ENCODE measurements around the gene XKR7. TPM values are rescaled to one million over a fixed set of nuclear protein-coding genes. Genes with fewer than 3 reads are reported as not detected.

The XKR7 gene
- total RNA-seq, 1 donor: under 0.01 TPM

DNA sequence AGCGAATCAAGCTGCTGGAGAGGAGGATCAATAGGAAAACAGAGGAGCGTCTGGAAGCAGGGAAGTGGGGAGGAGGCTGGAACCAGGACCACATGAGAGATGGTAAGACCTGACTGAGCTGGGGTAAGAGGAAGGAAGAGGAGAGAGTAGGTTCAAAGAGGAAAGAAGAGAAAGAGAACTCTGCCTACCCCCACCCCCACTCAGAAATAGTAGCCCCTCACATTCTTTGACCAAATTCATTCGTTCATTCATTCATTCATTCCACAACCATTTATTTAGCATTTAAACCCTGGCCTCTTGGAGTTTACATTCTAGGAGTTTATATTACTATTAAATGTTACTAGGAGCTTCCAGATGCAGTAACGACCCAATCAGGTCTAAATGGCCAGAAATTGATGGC, 68.3 kb downstream of the XKR7 start:
- Histone ChIP-seq H3K36me3 (ENCODE audit: insufficient read depth, low read length) (no peaks in the 10 kb centered on the region), H3K4me2 (ENCODE audit: insufficient read depth, low read length) (no peak overlapping the region), H3K27ac (ENCODE audit: low read depth, low read length) (no peak overlapping the region), H3K4me1 (ENCODE audit: insufficient read depth, low read length) (peaks cover 2% of the 10 kb centered on the region), H4K20me1 (ENCODE audit: insufficient read depth, low read length) (no peaks in the 10 kb centered on the region), H2AFZ (ENCODE audit: low read length) (no peak overlapping the region), H3K4me3 (ENCODE audit: insufficient read depth, low read length) (no peak overlapping the region), H3K79me2 (ENCODE audit: insufficient read depth, low read length) (no peaks in the 10 kb centered on the region), H3K9me3 (ENCODE audit: low read depth, low read length) (no peaks in the 10 kb centered on the region), H3K27me3 (ENCODE audit: insufficient read depth, low read length) (peaks cover 40% of the 10 kb centered on the region)
- TF ChIP-seq, protein P1, sequence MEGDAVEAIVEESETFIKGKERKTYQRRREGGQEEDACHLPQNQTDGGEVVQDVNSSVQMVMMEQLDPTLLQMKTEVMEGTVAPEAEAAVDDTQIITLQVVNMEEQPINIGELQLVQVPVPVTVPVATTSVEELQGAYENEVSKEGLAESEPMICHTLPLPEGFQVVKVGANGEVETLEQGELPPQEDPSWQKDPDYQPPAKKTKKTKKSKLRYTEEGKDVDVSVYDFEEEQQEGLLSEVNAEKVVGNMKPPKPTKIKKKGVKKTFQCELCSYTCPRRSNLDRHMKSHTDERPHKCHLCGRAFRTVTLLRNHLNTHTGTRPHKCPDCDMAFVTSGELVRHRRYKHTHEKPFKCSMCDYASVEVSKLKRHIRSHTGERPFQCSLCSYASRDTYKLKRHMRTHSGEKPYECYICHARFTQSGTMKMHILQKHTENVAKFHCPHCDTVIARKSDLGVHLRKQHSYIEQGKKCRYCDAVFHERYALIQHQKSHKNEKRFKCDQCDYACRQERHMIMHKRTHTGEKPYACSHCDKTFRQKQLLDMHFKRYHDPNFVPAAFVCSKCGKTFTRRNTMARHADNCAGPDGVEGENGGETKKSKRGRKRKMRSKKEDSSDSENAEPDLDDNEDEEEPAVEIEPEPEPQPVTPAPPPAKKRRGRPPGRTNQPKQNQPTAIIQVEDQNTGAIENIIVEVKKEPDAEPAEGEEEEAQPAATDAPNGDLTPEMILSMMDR (IDR thresholded peaks at IDR 0.05; ENCODE audit: extremely low read depth, low read depth, low read length): no peak
- peak; percentile 22 for DNase-seq (ENCODE audit: insufficient read length, low spot score, missing footprints)

DNA sequence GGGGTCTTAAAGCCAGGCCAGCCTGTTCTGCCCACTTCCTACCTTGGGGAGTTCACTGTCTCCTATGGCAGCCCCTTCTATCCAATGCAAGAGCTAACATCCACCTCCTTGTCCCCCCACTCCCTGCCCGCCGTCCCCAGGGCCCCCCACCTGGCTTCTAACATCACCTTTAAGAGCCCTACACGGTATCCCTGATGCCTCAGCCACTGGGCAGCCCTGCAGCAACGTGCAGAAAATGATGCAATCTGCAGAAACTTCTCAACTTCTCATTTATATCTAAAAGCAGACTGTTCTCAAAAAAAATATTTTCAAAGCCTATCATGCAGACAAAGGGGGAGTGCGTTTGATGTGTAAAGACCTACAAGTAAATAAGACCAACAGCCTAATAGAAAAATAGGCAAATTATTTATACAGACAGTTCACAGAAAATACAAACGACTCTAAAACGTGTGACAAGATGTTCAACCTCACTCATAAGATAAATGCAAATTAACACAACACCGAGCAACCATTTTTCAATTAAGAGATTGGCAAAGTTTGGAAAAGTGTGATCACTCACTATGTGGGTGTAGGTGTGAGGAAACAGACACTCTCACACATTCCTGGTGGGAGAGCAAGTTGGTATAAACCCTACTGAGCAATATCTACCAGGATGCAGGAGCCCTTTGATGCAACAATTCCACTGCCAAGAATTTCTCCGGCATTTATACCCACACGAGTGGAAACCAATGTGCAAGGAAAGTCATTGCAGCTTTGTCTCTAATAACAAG, 69.0 kb downstream of the XKR7 start:
- Histone ChIP-seq H3K27ac (ENCODE audit: low read depth, low read length) (no peak overlapping the region), H3K4me3 (ENCODE audit: insufficient read depth, low read length) (no peak overlapping the region)

DNA sequence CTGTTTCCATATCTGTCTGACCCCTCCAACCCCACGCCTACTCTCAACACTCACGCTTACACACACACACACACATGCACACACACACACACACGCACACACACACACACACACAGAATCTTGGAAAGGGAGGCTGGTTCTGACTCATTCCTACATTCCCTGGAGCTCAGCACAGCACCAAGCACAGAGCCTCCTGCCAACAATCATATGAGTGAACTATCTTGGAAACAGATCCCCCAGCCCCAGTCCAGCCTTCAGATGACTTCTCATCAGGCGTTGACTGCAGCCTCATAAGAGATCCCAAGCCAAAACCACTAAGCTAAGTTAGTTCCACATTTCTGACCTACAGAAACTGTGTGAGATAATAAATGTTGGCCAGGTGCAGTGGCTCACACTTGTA, 70.0 kb downstream of the XKR7 start:
- H4K20me1 ChIP-seq (ENCODE audit: insufficient read depth, low read length): no peaks in the 10 kb centered on the region
- no peak for DNase-seq (ENCODE audit: insufficient read length, low spot score, missing footprints)
- H3K79me2 ChIP-seq (ENCODE audit: insufficient read depth, low read length): no peaks in the 10 kb centered on the region
- H3K4me2 ChIP-seq (ENCODE audit: insufficient read depth, low read length): no peak overlapping the region
- no peaks in the 10 kb centered on the region for H3K36me3 ChIP-seq (ENCODE audit: insufficient read depth, low read length)
- no peaks in the 10 kb centered on the region for H3K4me1 ChIP-seq (ENCODE audit: insufficient read depth, low read length)
- H3K9me3 ChIP-seq (ENCODE audit: low read depth, low read length): no peaks in the 10 kb centered on the region
- H3K27ac ChIP-seq (ENCODE audit: low read depth, low read length): no peak overlapping the region
- H3K4me3 ChIP-seq (ENCODE audit: insufficient read depth, low read length): no peak overlapping the region
- no peak overlapping the region for H2AFZ ChIP-seq (ENCODE audit: low read length)
- peaks cover 44% of the 10 kb centered on the region for H3K27me3 ChIP-seq (ENCODE audit: insufficient read depth, low read length)
- TF ChIP-seq, protein P1 (IDR thresholded peaks at IDR 0.05; ENCODE audit: extremely low read depth, low read depth, low read length): no peak

More for the DNA sequence above, 69.0 kb downstream of the XKR7 start:
- no peaks in the 10 kb centered on the region for H3K4me1 ChIP-seq (ENCODE audit: insufficient read depth, low read length)
- DNase-seq (ENCODE audit: insufficient read length, low spot score, missing footprints): peak; percentile 42
- no peak overlapping the region for H2AFZ ChIP-seq (ENCODE audit: low read length)
- H3K4me2 ChIP-seq (ENCODE audit: insufficient read depth, low read length): no peak overlapping the region
- H4K20me1 ChIP-seq (ENCODE audit: insufficient read depth, low read length): no peaks in the 10 kb centered on the region
- TF ChIP-seq, protein P1 (IDR thresholded peaks at IDR 0.05; ENCODE audit: extremely low read depth, low read depth, low read length): no peak
- H3K9me3 ChIP-seq (ENCODE audit: low read depth, low read length): no peaks in the 10 kb centered on the region
- H3K36me3 ChIP-seq (ENCODE audit: insufficient read depth, low read length): no peaks in the 10 kb centered on the region
- no peaks in the 10 kb centered on the region for H3K79me2 ChIP-seq (ENCODE audit: insufficient read depth, low read length)
- H3K27me3 ChIP-seq (ENCODE audit: insufficient read depth, low read length): peaks cover 41% of the 10 kb centered on the region

DNA sequence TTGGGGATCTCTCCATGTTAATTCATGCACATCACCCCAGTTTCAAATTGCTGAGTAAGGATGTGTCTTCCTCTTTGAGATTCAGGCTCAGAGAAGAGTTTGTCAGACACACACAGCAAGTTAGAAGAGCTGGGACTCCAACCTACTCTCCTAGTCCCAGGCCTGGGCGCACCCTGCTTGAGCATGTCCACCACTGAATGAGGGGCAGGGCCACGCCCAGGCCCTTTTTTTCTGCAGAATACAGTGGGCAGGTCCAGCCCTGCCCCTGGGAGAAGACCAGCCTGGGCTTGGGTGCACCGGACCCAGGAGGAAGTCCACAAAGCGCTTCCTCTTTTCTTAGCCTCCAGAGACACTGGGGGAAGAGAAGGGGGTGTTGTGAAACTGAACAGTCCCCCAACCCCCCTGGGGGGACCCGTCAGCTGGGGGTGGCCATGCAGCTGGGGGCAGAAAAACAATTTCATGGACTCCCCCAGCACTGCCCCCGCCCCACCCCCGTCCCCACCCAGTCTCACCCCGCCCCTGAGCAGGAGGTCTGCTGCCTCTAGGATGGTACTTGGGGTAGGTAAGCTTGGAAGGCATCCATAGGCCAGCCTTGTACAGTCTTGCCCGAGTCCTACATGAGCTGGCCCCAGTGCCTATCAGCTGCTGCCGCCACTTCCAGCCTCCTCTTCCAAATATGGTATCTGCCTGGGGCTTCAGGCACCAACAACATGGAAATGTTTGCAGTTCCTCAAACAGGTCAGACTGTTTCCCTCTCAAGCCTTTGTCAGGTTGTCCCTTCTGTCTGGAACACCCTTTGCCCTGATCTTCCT, 72.4 kb downstream of the XKR7 start:
- Histone ChIP-seq H3K36me3 (ENCODE audit: insufficient read depth, low read length) (no peaks in the 10 kb centered on the region), H3K4me1 (ENCODE audit: insufficient read depth, low read length) (no peaks in the 10 kb centered on the region), H3K9me3 (ENCODE audit: low read depth, low read length) (no peaks in the 10 kb centered on the region), H4K20me1 (ENCODE audit: insufficient read depth, low read length) (no peaks in the 10 kb centered on the region), H2AFZ (ENCODE audit: low read length) (no peak overlapping the region), H3K4me3 (ENCODE audit: insufficient read depth, low read length) (no peak overlapping the region), H3K27ac (ENCODE audit: low read depth, low read length) (no peak overlapping the region), H3K27me3 (ENCODE audit: insufficient read depth, low read length) (peaks cover 27% of the 10 kb centered on the region), H3K79me2 (ENCODE audit: insufficient read depth, low read length) (no peaks in the 10 kb centered on the region), H3K4me2 (ENCODE audit: insufficient read depth, low read length) (no peak overlapping the region)
- peak; percentile 26 for DNase-seq (ENCODE audit: insufficient read length, low spot score, missing footprints)
- TF ChIP-seq, protein P1 (IDR thresholded peaks at IDR 0.05; ENCODE audit: extremely low read depth, low read depth, low read length): no peak

All from osteoblast (primary cell).